ENCODE results near the gene HECW1.

Gene HECW1

DNA sequence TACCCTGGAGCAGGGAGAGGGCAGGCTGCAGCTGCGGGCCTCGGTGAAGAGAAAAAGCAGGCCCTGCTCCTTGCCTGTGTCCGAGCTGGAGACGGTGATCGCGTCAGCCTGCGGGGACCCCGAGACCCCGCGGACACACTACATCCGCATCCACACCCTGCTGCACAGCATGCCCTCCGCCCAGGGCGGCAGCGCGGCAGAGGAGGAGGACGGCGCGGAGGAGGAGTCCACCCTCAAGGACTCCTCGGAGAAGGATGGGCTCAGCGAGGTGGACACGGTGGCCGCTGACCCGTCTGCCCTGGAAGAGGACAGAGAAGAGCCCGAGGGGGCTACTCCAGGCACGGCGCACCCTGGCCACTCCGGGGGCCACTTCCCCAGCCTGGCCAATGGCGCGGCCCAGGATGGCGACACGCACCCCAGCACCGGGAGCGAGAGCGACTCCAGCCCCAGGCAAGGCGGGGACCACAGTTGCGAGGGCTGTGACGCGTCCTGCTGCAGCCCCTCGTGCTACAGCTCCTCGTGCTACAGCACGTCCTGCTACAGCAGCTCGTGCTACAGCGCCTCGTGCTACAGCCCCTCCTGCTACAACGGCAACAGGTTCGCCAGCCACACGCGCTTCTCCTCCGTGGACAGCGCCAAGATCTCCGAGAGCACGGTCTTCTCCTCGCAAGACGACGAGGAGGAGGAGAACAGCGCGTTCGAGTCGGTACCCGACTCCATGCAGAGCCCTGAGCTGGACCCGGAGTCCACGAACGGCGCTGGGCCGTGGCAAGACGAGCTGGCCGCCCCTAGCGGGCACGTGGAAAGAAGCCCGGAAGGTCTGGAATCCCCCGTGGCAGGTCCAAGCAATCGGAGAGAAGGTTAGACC lies 332.5 kb downstream of the HECW1 start:
- DNase-seq, result no peak

DNA sequence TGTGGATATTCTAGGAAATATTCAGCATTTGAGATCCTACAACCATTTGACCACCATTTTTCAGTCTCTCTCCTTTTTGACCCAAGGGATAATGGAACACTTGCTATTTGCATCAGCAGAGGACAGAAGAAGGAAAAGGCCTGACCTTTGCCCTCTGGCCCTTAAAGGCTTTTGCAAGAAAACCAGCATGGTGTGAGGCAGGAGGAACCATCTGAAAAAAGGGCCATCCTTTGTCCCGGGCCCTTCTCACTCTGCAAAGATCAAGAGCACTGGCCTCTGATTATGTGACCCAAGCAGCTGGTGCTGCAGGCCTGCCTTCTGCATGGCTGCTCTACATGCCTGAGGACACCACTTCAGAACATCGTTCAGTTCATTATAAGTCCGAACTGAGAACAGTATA lies 337.1 kb downstream of the HECW1 start:
- no peak for DNase-seq

DNA sequence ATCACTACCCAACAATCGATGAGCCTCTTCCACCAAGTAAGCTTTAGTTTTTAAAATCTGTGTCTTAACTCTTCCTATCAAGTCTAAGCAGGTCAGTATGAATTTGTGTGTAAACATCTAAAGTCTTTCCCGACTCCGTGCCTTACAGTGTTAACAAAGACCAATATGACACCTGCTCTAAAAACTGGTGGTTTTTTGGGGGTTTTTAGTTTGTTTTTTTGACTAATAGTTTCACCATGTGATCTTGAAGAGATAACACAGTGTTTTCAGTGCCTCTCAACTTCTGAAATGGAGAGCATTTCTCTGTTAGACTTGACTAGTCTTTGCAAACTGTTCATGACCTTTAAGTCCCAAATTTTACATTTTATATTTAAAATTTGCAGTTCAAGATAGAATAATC lies 338.4 kb downstream of the HECW1 start:
- no peak for DNase-seq

DNA sequence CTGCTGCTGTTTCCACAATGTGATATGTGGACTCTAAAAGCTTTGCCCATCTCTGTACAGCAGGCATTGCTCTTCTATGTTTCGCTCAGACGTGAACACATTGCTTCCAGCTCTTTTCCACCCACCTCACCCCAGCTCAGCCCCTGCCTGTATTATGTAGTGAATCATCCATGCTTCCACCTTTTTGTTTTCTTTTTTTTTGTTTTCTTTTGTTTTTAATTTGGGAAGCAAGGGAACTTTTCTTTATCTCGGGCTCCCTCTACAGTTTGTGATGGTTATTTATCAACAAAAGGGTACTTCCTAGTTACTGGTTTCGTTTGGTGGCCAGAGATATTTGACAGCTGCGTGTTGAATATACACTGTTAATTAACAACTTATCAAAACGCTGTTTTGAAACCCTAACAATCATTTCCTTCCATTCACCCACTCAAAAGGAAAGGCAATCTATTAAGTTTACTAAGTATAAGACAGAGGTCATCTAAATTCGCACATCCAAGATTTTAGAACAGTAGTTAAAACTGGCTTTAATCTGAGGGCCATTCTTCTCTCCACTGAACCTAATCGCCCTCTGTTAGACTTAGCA lies 342.6 kb downstream of the HECW1 start:
- DNase-seq, result no peak

DNA sequence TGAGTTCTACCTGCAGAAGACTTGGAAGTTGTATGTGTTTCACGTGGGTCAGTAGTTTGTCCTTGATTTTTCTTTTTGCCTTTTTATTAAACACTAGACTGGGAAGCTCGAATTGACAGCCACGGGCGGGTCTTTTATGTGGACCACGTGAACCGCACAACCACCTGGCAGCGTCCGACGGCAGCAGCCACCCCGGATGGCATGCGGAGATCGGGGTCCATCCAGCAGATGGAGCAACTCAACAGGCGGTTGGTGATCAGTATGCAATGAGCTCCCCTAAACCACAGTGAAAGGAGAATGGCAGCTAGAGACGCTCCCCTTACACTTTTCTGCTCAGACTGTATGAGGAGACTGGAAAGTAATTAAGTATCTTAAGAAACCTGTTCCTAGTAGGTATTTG lies 343.8 kb downstream of the HECW1 start:
- no peak for DNase-seq

DNA sequence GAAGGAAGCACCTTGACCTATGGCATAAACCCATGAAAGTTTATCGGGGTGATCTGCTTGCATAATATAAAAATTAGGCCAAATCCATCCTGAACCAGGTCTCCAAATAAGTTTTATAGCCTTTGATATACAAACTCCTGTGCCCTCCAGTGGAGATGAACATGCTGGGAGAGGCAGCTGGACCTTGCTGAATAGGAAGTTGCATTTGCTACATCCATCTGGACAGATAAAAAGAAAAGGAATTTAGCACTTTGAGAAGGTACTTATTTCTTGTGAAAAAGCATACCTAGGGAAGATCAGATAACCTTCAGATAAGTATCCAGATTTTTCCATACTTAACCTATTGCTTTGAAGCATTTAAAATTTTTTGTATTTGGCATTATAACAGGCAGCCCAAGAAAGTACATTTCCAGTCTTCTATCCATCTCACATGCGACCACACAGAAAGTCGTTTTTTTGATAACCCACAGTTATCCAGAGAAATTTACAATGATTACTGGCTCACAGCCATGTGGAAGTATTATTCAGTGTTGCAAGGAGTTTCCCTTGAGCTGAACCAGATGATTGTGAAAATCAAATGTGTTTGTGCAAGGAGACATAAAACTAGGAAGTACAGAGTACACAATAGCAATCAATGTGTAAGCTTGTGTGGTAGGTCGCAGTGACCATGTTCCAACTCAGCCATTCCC lies 346.0 kb downstream of the HECW1 start:
- no peak for DNase-seq

DNA sequence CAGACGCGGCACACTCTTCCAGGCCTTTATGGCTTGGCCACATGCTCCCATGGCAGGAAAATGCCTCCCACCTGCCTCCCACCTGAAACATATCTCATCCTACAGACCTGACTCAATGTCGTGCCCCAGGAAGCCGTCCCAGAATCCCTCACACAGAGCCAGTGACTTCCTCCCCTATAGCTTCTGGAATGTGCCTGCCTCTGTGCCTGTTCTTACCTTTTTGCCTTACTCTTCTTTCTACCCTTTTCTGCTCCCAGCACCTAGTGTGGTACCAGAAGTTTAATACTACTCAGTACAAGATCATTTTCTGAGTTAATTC lies 346.5 kb downstream of the HECW1 start:
- DNase-seq, result no peak

DNA sequence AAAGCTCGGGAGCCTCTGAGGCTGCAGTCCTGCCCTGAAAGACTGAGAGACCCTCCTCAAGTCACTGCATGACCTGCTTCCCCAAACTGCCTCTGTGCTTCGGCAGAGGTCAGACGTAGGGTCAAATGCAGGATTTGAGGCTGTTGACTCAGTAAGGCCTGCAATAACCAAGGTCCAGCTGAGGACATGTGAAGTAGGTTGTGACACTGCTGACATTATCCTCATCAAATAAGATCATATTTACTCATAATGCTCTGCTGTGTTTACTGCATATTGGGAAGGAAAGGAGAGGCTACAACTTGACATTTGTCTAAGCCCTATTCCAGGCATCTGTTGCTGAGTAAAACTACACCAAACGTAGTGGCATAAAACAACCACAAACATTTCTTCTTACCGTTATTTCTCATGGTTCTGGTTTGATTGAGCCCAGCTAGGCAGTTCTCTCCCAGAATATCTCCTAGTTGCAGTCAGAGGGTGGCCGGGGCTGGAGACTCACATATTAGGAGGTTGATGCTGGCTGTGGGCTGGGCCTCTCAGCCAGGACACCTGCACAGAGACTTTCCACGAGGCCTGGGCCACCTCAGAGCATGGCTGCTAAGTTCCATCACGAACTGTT lies 348.4 kb downstream of the HECW1 start:
- DNase-seq, result no peak

DNA sequence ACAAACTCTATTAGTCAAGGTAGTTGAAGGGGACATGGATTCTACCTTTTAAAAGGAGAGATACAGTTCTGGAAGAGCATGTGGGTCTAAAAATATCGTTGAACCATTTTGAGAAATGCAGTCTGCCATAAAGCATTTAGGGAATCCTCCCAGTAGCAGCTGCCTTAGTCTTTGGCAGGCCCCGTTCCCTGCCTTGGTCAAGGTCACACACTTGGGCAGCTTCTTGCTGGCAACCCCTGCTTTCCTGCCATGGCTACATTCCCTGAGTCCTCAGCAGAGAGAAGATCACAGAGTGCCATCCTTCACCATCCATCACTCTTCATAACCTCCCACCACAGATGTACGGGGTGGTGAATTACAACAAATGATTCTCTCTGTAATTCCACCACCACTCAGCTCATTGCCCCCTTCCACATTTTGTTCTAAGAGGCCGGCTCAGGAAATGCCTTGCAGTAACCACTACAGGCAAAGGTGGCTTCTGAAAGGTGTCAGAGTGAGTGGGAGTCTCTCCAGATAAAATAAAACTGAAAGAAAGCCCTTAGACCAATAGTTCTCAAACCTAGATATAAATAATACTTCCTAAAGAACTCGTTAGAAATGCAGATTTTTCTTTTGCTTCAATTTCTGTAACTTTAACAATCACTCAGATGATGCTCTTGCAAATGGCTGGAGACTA lies 349.0 kb downstream of the HECW1 start:
- no peak for DNase-seq

DNA sequence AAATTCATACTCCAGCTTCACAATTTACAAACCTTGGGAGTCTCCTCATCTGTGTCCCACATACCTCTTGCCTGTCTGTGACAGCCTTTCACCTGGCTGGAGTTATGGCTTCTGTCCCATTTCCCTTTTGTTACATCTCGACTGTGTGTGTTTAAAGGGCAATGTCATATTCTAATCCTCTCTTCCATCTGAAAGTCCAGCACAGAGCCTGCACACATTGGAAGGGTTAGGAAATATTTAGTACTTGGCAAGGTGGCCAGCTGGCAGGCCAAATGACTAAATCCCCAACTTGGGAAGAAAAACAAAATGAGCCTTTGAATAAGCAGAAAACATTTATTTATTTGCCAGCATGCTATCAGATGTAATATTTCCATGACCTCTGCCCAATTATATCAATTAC lies 350.4 kb downstream of the HECW1 start:
- no peak for DNase-seq

DNA sequence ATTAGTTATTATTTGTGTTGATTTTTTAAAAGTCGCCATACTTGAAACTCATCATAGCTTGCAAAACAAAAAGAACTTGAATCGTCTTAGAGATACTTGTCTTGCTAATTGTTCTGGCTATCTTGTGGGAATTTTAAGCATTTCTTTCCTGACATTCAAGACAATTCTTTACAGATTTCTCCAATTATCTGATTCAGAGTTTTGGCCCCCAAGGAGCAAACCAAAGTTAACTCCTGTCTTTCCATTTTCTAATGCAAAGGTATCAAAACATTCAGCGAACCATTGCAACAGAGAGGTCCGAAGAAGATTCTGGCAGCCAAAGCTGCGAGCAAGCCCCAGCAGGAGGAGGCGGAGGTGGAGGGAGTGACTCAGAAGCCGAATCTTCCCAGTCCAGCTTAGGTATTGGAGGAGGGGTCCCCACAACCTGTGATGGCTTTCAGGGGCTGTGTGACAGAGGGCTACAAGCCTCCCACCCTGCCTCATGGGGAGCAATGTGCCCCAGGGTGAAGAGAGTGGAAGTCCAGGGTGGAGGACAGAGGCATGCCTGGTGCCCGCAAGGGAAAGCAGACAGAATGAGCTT lies 351.0 kb downstream of the HECW1 start:
- no peak for DNase-seq

DNA sequence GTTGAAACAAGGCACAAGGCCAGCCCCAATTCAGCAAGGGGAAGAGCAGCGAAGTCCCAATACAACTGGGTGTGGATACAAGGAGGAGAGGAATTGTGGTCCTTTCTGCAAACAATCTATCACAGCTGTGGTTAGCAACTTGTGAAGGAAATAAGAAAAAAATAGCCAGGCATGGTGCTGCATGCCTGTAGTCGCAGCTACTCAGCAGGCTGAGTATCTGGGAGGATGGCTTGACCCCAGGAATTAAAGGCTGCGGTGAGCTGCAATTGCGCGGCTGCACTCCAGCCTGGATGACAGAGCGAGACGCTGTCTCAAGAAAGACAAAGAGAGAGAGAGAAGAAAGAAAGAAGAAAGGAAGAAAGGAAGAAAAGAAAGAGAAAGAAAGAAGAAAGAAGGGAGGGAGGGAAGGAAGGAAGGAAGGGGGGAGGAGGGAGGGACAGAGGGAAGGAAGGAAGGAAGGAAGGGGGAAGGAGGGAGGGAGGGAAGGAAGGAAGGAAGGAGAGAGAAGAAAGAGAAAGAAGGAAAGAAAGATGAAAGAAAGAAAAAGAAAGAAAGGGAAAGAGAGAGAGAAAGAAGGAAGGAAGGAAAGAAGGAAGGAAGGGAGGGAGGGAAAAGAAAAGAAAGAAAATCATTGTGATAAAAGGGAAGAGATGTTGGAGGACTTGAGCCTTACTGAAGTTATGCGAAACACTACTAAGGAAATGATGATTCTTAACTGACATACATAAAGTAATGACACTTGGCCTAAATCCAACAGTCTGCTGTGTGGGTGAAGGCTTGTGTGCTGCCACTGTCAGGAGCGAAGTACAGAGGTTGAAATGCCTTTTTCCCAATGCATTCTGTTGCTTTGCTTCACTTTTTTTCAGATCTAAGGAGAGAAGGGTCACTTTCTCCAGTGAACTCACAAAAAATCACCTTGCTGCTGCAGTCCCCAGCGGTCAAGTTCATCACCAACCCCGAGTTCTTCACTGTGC lies 353.4 kb downstream of the HECW1 start:
- DNase-seq, result no peak

DNA sequence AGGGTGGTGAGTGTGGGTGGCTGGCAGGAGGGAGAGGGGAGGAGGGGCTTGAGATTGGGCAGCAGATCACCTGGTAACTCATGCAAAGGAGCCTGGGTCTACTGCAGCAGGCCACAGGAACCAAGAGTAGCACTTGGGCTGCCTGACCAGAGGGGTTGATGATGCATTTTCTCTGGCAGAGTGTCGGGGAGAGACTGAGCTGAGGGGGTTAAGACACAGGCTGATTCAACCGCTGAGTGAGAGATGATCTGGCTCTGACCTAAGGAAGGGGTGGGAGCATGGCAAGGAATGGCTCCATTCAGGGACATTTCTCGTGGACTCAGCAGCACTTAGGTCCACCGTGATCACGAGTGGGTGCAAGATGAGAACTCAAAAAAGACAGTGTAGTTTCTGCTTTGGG lies 355.0 kb downstream of the HECW1 start:
- no peak for DNase-seq

DNA sequence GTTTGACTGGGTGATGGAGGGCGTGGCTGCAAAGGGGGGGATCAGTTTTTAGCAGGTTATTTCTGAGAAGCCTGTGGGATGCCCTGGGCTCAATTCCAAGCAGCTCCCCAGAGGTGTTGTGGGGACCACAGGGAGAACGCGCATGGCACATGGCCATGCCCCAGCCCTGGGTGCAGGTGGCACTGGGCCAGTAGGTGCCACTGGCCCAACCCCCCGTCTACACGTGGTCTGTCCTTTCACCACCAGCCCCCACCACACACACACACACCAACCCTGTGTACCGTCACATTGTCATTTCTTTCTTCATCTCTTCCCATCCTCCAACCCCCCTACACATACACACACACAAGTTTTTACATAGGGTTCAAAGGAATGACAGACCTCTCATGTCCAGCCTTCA lies 355.4 kb downstream of the HECW1 start:
- DNase-seq, result no peak

DNA sequence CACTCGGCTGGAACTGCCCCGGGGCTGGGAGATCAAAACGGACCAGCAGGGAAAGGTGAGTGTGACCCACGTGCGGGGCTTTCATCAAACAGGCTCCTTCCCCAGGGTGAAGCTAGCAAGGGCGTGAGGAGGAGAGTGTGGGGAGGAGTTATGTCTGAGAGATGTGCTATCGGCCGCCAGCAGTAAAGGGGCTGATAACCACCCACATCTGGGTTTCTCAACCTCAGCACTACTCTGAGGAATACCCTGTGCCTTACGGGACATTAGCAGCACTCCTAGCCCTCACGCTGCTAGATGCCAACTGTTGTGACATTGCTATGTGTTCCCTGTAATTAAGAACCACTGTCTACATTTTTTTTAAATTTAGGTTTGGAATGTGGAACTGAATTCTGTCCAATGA lies 356.6 kb downstream of the HECW1 start:
- no peak for DNase-seq

DNA sequence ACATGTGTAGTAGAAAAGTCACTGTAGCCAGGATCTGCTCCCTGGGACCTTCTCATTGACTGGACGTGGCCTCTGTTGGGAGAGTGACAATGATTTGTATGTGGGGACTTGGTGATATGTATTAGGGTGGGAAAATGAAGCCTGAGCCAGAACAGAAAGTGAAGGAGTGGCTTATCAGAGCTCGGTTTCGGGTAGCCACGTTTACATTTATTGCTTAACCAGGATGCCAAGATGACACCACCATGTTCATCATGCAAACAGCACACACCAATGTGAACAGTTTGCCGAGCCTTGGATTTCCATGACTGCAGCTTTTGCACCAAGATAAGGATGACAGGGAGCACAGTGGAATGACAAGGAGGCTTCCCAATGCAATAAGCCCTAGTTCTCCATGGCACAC lies 357.7 kb downstream of the HECW1 start:
- no peak for DNase-seq

DNA sequence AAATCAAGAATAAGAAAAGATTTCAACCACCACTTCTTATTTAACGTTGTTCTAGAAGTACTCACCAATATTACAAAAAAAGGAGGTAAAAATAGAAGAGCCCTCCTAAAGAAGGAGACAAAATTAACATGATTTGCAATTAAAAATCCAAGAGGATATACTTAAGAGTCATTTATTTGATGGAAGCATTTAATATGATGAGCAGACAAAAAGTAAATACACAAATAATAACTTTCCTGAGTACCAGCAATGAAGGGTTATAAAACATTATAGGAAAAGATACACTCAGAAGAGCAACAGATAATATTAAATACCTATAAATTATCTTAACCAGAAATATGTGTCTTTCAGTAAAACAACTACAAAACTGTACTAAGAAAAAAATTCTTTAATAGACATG lies 363.5 kb downstream of the HECW1 start:
- DNase-seq, result no peak

DNA sequence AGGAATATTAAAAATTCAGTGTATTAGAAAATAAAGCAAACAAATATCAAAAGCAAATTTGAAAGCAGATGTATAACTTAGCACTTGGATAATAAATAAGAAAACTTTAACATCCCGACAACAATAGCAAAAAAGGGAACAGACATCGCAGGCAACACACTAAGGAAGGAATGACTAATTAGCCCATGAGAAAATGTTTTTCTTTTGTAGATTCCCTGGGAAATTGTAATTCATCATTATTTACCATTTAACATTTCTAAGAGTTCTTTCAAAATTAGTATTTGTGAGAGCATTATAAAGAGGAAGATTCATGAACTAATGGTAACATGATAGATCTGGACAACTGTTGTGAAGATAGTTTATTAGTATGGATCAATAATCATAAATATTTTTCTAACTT lies 364.4 kb downstream of the HECW1 start:
- DNase-seq, result no peak

DNA sequence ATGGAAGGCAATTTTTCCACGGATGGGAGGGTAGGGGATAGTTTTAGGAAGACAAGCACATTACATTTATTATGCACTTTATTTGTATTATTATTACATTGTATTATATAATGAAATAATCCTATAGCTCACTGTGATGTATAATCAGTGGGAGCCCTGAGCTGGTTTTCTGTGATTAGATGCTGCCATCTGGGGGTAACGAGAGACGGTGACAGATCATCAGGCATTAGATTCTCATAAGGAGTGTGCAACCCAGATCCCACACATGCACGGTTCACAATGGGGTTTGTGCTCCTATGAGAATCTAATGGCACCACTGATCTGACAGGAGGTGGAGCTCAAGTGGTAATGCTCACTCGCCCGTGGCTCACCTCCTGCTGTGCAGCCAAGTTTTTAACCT lies 366.6 kb downstream of the HECW1 start:
- no peak for DNase-seq

DNA sequence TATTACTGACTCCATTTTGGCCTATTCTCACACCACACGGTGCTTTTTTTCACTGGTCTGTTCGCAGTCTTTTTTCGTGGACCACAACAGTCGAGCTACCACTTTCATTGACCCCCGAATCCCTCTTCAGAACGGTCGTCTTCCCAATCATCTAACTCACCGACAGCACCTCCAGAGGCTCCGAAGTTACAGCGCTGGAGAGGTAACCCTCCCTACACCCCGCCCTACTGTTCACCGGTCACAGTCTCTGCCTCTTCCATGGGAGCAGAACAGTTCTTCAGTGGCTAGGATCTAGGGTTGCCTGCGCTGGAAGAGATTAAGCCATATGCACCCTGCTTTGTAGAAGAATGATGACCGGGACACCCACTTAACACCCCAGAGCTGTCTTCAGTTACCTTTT lies 367.1 kb downstream of the HECW1 start:
- DNase-seq, result no peak

DNA sequence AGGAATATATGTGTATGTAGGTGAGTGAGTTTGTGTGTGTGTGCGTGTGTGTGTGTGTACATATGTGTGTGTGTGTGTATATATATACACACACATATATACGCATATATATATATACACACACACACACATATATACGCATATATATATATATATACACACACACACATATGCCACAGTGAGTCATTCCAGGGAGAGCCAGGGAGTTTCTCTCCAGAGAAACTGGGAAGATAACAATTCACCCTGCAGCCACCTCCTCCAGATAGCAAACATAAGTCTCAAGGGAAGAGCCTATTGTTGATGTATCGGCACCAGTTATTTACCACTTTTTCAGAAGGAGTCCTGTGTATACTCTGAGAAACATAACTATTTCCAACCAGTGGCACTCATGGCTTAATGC lies 368.1 kb downstream of the HECW1 start:
- DNase-seq, result no peak

All from activated T-cell treated with anti-CD3 and anti-CD28 coated beads, Interleukin-2, amount 50 U/mL, for 1 hour (primary cell).